Activated CD8-positive, alpha-beta memory T cell treated with anti-CD3 and anti-CD28 coated beads, Interleukin-2, amount 50 U/mL, for 48 hours (primary cell): ENCODE measurements around the gene LUZP1.

ENCODE experiments used
- DNase-seq: peaks from one replicate; pipeline ENCODE4 v3.0.0-alpha.2; 2020

Gene LUZP1

DNA sequence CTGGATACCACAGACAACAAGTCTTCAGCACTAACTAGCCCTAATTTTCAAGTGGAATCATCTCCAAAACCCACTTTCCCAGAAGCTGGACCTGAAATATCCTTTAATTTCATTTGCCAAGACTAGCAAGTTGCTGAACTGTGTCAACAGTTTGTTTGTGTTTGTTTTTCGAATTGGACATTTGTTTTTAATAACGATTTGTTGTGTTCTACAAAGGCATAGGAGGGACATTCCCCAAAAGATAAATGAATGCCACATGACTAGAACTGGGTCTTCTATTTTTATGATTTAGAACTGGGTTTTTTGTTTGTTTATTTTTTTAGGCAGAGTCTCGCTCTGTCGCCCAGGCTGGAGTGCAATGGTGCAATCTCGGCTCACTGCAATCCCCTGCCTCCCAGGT, 17.9 kb downstream of the LUZP1 start:
- DNase-seq: no peak

DNA sequence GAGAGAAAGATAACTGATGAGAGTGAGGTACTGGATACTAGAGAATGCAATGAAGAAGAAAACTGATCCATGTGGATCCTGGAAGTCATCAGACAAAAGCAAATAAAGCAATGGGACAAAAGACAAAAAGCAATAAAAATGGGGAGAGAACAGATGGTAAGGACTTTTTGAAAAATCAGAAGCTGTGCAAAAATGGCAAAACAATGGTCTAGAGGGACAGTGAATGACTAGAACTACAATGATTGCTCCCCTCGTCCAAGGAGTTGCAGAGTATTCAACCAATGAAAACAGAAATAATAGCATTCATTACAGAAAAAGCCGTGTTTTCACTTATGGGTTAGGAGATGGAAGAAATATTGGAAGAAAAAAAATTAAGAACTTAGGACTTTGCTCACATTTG, 18.5 kb downstream of the LUZP1 start:
- DNase-seq: no peak

DNA sequence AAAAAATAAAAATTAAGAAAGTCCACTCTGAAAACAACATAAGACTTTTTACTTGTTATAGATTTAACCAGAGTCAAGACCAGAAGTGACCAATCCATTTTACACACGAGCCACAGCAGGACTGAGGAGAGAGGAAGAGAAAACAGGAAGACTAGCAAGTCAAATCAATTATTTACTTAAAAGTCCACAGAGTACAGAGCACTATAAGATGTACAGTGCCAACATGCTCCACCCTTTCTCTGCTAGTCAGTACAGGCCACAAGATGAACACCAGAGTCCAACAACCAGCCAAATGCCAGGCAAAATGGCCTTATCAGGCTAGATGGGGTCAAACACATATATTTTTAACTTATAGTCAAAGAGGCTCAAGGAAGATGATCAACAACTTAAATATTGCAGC, 19.5 kb downstream of the LUZP1 start:
- DNase-seq: no peak

DNA sequence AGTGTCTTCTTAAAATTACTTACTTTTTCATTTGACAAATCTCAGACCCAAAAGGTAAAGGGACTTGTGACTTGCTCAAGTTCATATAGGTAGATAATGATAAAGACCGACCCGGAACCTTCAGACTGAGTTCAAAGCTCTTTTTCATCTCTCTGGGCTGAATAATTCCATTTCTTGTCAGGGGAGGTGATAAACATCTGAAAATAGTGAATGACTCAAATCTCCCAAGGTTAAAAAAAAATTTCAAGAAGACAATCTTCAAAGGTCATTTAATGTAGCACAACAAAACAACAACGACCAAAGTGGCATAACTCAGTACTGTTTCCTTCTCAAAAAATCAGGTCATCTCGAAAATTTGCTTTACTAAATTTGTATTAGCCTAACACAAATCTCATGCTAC, 20.6 kb downstream of the LUZP1 start:
- DNase-seq: no peak

DNA sequence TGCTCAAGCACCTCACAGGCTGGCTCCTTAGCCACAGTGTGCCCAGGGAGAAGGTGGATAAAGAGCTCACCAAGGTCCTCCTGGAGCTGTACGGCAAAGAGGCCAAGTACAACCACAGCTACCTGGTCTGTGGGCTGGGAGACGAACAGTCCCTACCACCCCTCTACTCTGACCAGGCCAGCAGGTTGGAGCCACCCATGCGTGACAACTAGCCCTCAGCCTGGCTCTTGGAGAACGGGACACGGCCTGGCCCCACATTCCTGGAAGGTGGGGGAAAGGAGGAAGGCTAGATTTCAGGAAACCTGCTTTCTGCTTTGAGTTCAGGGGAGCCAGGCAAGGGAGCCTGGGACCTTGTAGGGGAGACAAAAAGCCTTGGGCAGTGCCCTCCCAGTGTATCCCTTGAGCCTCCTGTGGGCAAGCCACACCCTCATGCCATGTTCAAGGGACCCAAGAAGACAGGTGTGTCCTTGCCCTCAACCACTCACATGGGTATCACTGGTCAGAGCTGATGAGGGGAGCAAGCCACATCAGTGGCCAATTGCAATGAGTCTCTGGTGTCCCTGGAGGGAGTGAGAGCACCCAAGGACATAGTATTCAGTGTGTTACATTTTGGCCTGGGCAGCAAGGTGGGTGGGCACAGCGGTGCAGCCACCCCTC, 27.6 kb downstream of the LUZP1 start:
- DNase-seq: no peak

DNA sequence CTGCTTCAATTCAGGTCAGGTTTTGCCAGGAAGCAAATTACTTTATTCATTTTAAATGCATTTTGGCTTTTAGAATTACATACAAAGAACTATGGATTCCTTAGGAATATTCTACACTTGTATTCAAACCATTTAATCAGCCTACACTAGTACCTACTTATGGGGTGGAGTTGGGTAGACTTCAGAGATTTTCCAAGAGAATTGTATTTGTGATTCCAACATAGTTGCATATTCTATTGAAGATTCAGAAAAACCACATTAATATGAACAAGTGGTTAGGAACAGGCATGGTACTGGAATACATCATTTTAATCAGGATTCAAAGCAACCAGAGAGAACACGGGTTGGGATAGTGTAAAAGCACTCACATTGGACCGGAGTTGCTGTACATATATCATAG, 33.4 kb downstream of the LUZP1 start:
- DNase-seq: no peak

- DNase-seq: no peak
Measured at GRCh38 chr1:23134055-23134454, 34.6 kb downstream of the LUZP1 start.

DNA sequence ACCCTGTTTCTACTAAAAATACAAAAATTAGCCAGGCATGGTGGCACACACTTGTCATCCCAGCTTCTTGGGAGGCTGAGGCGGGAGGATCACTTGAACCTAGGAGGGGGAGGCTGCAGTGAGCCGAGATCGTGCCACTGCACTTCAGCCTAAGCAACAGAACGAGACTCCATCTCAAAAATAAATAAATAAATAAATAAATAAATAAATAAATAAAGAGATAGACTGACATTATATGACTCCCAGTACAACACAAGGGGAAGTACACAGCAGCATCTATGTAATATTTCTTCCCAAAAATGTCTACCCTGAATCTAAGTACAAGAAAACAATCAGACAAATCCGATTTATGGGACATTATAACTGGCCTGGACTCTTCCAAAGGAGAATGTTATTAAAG, 35.1 kb downstream of the LUZP1 start:
- DNase-seq: no peak

DNA sequence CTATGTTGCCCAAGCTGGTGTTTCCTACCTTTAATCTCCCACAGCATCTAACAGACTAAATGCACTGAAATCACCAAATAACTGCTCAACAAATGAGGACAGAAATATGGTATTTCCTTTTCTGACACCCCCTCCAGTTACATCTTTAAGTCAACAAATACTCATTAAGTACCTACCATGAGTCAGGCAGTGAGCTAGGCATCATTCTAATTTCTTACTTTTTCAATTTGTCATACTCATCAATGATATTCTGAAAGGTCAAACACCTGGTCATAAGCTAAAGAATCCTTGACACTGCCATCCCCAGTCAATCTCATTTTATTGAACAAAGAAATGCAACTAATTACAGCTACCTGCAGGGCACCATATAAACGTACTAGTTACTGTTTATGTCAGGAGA, 36.6 kb downstream of the LUZP1 start:
- DNase-seq: no peak

DNA sequence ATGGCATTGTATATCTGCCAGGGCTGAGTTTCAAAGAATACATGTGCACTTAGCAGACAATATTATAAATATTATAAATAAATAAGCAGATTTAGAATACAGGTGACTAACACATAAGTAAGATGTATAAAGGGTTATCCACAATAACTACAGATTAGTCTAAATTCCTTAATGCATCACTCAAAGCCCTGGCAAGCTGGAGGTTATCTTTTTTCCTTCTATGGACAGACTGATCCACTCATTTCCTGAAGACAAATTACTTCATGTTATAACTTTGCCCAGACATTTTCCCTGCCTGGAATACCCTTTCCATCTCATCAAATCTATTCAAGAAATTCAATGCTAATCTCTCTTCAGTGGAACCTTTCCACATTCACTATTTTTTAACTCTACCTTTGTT, 38.8 kb downstream of the LUZP1 start:
- DNase-seq: no peak

- DNase-seq: no peak
Measured at GRCh38 chr1:23126801-23127200, 41.9 kb downstream of the LUZP1 start.

DNA sequence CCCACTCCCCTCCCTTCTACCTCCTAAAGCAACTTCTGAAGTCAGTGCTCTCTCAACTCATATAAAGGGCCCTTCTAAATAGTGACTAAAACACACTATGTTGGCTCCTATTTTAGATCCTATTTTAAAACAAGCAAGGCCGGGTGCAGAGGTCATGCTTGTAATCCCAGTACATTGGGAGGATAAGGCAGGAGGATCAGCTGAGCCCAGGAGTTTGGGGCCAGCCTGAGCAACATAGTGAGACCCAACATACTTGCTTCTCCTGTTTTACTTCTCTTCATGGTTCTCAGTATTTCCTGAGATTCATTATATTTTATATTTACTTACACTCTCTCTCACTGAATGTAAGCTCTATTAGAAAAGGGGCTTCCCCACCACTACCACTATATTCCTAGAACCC, 42.5 kb downstream of the LUZP1 start:
- DNase-seq: no peak

DNA sequence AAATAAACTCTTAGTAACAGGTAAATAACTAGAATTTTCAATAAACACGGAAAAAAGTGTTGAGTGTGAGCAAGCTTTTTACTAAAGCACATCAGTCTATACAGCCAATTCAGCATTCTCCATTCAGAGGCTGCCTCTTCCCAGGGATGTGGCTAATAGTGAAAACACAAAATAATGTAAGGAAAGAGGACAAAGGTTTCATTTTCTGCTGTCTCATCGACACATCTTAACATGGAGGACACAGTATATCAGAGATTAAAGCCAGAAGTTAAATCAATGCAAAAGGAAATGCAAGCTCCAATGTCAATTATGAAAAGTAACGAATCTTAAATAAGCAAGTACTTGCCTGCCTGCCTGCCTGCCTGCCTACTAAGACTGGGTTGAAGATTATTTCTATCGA, 43.2 kb downstream of the LUZP1 start:
- DNase-seq: no peak

DNA sequence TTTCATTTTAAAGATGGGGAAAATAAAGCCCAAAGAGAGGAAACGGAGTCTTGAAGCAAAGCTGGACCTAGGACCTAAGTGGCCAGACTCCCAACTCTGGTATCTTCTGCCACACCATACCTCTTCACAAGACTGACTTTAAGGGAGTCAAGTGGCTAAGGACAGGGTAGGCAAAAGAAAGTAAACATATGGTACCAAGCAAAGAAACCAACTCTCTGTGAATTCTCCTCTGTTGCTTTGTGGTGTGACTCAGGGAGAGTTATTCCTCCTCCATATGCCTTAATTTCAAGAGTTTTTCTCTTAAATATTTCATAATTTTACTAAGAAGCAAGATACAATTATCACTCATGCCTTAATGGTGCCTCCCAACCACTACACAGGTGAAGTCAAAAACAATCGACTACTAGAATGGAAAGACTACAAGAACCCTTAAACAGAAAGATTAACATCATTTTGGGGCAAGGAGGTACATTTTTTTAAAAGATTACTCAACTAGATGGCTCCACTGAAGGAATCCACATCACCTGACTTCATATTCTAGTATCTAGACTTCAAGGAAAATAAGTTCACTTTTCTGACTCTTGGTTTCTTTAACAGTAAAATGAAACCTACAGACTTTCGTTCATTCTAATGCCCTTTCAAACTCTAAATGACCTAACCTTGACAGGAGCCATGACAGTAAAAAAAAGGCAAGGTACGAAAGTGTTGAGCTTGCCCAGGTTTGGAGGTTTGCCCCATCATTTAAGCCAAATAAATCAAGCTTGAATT, 44.2 kb downstream of the LUZP1 start:
- no peak for DNase-seq

DNA sequence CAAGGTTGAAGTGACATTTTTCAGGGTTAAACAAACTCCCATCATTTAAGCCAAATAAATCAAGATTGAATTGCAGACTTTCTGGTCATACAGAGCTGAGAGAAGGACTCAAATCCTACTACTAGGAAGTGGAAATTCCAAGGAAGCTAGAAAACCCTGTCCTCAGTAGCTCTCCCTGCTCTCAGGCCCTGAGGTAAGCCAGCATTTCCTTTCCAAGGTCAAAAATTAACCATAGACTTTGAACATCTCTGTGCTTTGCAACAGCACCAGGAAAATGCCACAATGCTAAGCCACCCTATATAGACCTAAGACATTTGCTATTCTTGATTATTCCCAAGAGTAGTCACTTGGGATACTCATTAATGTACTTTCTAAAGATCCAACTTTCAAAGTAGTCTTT, 45.1 kb downstream of the LUZP1 start:
- DNase-seq: no peak

DNA sequence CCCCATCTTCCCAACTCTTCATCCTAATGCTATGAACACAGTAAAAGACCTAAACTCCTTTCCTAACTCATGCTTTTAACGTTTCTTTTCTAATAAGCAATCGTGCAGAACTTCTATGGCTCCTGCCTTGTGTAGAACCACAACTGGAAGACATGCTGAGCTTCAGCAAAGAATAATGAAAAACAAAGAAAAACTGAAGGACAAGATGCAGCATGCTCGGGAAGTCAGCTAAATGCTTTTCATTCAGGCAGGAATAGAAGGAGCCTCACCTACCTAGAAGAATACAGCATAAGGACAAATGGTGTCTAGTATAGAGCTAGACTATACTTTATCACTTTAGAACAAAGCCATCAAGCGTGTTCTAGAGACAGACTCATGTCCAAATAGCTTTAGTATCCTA, 45.9 kb downstream of the LUZP1 start:
- DNase-seq: no peak

DNA sequence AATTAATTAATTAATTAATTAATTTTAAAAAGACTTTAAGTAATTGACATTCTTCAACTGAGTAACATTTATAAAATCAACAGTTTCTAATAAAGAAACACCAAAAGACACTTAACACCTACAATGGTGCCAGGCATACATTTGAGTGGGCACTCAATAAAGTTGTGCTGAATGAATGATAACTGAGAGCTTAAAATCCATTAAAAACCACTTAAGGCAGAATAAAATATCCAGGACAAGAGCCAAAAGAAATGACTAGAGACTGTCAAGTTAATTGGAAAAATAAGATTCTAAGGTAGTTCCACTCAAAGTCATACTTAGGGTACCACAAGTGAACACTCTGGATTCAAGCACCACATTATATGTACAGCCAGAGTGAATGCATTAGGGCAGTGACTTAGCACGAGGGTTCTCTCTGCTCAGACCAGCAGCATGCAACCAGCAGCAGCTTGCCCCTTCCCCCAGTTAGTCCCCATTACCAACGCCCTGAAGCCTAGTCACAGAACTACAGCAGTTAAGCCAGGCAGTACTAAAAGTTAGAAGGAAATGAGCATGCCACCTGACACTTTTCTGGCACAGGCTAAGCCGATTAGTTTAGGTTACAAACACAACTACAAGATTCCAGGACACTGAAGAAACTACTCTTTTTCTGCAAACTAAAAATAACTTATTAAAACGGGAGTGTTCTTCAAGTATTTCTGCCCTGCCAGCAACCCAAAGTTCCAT, 46.5 kb downstream of the LUZP1 start:
- DNase-seq: no peak

GRCh38 chr1:23120383-23120782, 48.3 kb downstream of the LUZP1 start:
- DNase-seq: no peak

- no peak for DNase-seq
Measured at GRCh38 chr1:23118957-23119792, 49.5 kb downstream of the LUZP1 start.

GRCh38 chr1:23118407-23118806, 50.2 kb downstream of the LUZP1 start:
- no peak for DNase-seq

GRCh38 chr1:23116921-23117699, 51.5 kb downstream of the LUZP1 start:
- no peak for DNase-seq

DNA sequence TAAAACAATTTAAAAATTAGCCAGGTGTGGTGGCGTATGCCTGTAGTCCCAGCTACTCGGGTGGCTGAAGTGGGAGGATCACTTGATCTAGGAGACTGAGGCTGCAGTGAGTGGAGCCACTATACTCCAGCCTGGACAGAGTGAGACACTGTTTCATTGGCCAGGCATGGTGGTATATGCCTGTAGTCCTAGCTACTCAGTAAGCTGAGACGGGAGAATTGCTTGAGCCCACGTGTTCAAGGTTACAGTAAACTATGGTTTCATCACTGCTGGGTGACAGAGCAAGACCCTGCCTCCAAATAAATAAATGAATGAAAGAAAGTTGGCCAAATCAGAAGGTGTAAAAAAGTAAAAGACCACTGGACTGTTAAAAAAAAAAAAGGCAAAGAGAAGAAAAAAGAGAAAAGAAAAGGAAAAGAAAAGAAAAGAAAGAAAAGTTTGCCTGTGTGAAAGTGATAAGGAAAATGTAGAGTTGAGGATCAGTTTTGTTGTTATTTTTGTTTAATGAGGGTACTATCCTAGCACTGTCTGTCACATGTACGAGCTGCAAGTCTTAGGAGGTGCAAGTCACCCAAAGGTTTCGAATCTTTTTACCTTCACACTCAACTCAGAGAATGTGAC, 52.3 kb downstream of the LUZP1 start:
- DNase-seq: no peak
